ENCODE measurements around the gene PSMG1. TPM values are rescaled to one million over a fixed set of nuclear protein-coding genes. Genes with fewer than 3 reads are reported as not detected.

The PSMG1 gene
- total and polyA plus RNA-seq, 2 of the 8 experiments (the other 6 are each of a cell fraction or from before 2014, with no cell fraction given): 50.7 to 93.7 TPM

- TF ChIP-seq, protein P1, sequence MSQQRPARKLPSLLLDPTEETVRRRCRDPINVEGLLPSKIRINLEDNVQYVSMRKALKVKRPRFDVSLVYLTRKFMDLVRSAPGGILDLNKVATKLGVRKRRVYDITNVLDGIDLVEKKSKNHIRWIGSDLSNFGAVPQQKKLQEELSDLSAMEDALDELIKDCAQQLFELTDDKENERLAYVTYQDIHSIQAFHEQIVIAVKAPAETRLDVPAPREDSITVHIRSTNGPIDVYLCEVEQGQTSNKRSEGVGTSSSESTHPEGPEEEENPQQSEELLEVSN (IDR thresholded peaks at IDR 0.05): peak; percentile 66; the same call in 1 of the 2 replicates
Measured at GRCh38 chr21:39183272-39184049, at the start of gene PSMG1 (continued).

All from H1 (cell line).